Kidney capillary endothelial cell (primary cell): Measurements from ENCODE around the gene NSDHL.

Source experiments
- DNase-seq: peaks from one replicate; pipeline ENCODE4 v3.0.0-alpha.2; 2018; ENCODE audit warnings: low spot score

NSDHL gene

GRCh38 chrX:152915541-152916241 lies 84.8 kb downstream of the NSDHL start:
- DNase-seq: peak; percentile 20

- DNase-seq: no peak
Measured at GRCh38 chrX:152917656-152918579, 87.1 kb downstream of the NSDHL start.

DNA sequence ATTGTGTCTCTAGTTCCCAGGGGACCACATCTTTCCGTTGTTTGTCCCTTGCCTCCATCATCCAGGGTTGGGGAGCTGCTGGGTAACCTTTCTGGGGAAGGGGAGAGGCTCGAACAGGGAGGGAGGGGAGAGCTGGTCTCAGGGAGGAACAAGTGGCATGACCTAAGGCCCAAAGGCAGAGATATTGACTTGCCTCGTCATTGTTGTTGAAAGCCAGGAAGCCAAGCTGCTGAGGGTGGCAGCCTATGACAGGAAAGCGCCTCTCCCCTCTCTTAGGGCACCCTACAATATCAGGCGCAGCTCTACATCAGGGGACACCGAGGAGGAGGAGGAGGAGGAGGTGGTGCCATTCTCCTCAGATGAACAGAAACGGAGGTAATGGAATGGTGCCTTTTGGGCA lies 87.8 kb downstream of the NSDHL start:
- no peak for DNase-seq
